HepG2 (cell line): ENCODE results near the gene CDT1. TPM values are rescaled to one million over a fixed set of nuclear protein-coding genes. Genes with fewer than 3 reads are reported as not detected.
A peak's percentile ranks its signal among the peaks of the same experiment; 100 is the strongest.

Experiments used
- AKNA ChIP-seq: sonication (generic); formaldehyde crosslinking; IDR thresholded peaks from 2 replicates; pipeline ENCODE4 v1.4.0; 2020; ENCODE audit warnings: missing genetic modification reagents, borderline replicate concordance
- CERS6 ChIP-seq: sonication (generic); formaldehyde crosslinking; IDR thresholded peaks from 2 replicates; pipeline ENCODE4 v1.5.0; 2020; ENCODE audit warnings: missing genetic modification reagents
- ELF1 ChIP-seq: sonication (generic); formaldehyde crosslinking; IDR thresholded peaks from 2 replicates; pipeline ENCODE4 v1.4.0; 2020; ENCODE audit warnings: missing genetic modification reagents
- FOXJ3 ChIP-seq: sonication (generic); formaldehyde crosslinking; IDR thresholded peaks from 2 replicates; pipeline ENCODE4 v1.4.0; 2020; ENCODE audit warnings: missing genetic modification reagents, mild to moderate bottlenecking, borderline replicate concordance
- FOXM1 ChIP-seq: sonication (generic); formaldehyde crosslinking; IDR thresholded peaks from 2 replicates; pipeline ENCODE4 v1.5.0; 2020; ENCODE audit warnings: missing genetic modification reagents
- GPBP1L1 ChIP-seq: sonication (generic); formaldehyde crosslinking; IDR thresholded peaks from 2 replicates; pipeline ENCODE4 v1.5.0; 2020; ENCODE audit warnings: mild to moderate bottlenecking, missing genetic modification reagents
- HHEX ChIP-seq: IDR thresholded peaks from 2 replicates; pipeline ENCODE4 v1.6.1; 2016; ENCODE audit warnings: control low read depth
- HNRNPH1 ChIP-seq: fragments of 200-400 bp; formaldehyde crosslinking; optimal IDR thresholded peaks from 2 replicates; pipeline ENCODE3; 2017; ENCODE audit warnings: mild to moderate bottlenecking, low read depth, low read length
- KAT8 ChIP-seq: IDR thresholded peaks from 2 replicates; pipeline ENCODE4 v1.6.1; 2016; ENCODE audit warnings: missing genetic modification reagents, missing compliant biosample characterization
- MAFG ChIP-seq: sonication (generic); formaldehyde crosslinking; IDR thresholded peaks from 2 replicates; pipeline ENCODE4 v1.5.1; 2020; ENCODE audit warnings: mild to moderate bottlenecking, missing genetic modification reagents
- MATR3 ChIP-seq: sonication (generic); formaldehyde crosslinking; IDR thresholded peaks from 2 replicates; pipeline ENCODE4 v1.4.0; 2020; ENCODE audit warnings: missing genetic modification reagents
- NAIF1 ChIP-seq: sonication (generic); formaldehyde crosslinking; IDR thresholded peaks from 2 replicates; pipeline ENCODE4 v1.5.0; 2020; ENCODE audit warnings: mild to moderate bottlenecking, missing genetic modification reagents, borderline replicate concordance
- SKIL ChIP-seq: sonication (generic); formaldehyde crosslinking; IDR thresholded peaks from 2 replicates; pipeline ENCODE4 v1.8.0; 2022; ENCODE audit warnings: missing genetic modification reagents, mild to moderate bottlenecking, moderate library complexity, borderline replicate concordance
- TOE1 ChIP-seq: sonication (generic); formaldehyde crosslinking; IDR thresholded peaks from 2 replicates; pipeline ENCODE4 v1.4.0; 2020; ENCODE audit warnings: mild to moderate bottlenecking, missing genetic modification reagents
- ZMYM4 ChIP-seq: sonication (generic); formaldehyde crosslinking; IDR thresholded peaks from 2 replicates; pipeline ENCODE4 v1.8.1; 2023; ENCODE audit warnings: mild to moderate bottlenecking, missing genetic modification reagents
- ZNF124 ChIP-seq: sonication (generic); formaldehyde crosslinking; IDR thresholded peaks from 2 replicates; pipeline ENCODE4 v1.4.0; 2020; ENCODE audit warnings: missing genetic modification reagents
- ZNF296 ChIP-seq: sonication (generic); formaldehyde crosslinking; conservative IDR thresholded peaks from 2 replicates; pipeline ENCODE4 v1.5.0; 2020; ENCODE audit warnings: mild to moderate bottlenecking, missing genetic modification reagents
- ZNF460 ChIP-seq: sonication (generic); formaldehyde crosslinking; IDR thresholded peaks from 2 replicates; pipeline ENCODE4 v1.5.1; 2020; ENCODE audit warnings: missing genetic modification reagents, mild to moderate bottlenecking, borderline replicate concordance
- ZNF550 ChIP-seq: sonication (generic); formaldehyde crosslinking; IDR thresholded peaks from 2 replicates; pipeline ENCODE4 v1.4.0; 2020; ENCODE audit warnings: mild to moderate bottlenecking, missing genetic modification reagents, borderline replicate concordance
- ZNF749 ChIP-seq: sonication (generic); formaldehyde crosslinking; IDR thresholded peaks from 2 replicates; pipeline ENCODE4 v1.8.0; 2022; ENCODE audit warnings: mild to moderate bottlenecking, missing genetic modification reagents, moderate library complexity, borderline replicate concordance
- polyA plus RNA-seq, 8 experiments: library from polyadenylated mRNA; depleted of rRNA in 3 of 8; stranded (reverse) in 7 of 8; unstranded in 1 of 8; fragments of >200 nt; fragmentation: Illumina TruSeq in 4 of 8; extraction: Trizol in 4 of 8; gene quantifications; 2 replicates each; pipeline versions ENCODE4 v1.2.1 to v1.2.3, GENCODE V29; 2011 to 2016; ENCODE audit warnings: low read depth in 4 of 8, missing spikeins in 1 of 8, mixed read lengths in 1 of 8; ENCODE audit not compliant: insufficient read depth in 1 of 8
- total RNA-seq, 5 experiments: library from RNA; depleted of rRNA; stranded (reverse); fragments of >200 nt; fragmentation: Illumina TruSeq; extraction: Trizol; gene quantifications; 2 replicates each; pipeline ENCODE4 v1.2.3, GENCODE V29; 2016; ENCODE audit warnings: low read depth in 1 of 5

CDT1 gene
- total and polyA plus RNA-seq, 2 of the 13 experiments (the other 11 are each of a cell fraction or from before 2014, with no cell fraction given), result 23.1 to 23.8 TPM

GRCh38 chr16:88804552-88805339 lies 1.2 kb downstream of the CDT1 start (continued):
- no peak for TF ChIP-seq AKNA (CRISPR knock-in tag)
- no peak for TF ChIP-seq FOXM1 (CRISPR knock-in tag)
- TF ChIP-seq CERS6, result no peak
- TF ChIP-seq ZNF124 (CRISPR knock-in tag), result no peak
- 0 out of 2 replicates have a peak, but pooled peaks have one; percentile 4 for TF ChIP-seq FOXJ3 (CRISPR knock-in tag)
- no peak for TF ChIP-seq SKIL
- no peak for TF ChIP-seq ZNF460 (CRISPR knock-in tag)
- no peak for TF ChIP-seq ZNF296 (CRISPR knock-in tag)
- TF ChIP-seq MATR3 (CRISPR knock-in tag), result no peak
- peak; percentile 47; the same call in 1 of the 2 replicates for TF ChIP-seq KAT8
- TF ChIP-seq ZNF550 (CRISPR knock-in tag), result 0 out of 2 replicates have a peak, but pooled peaks have one; percentile 13
- no peak for TF ChIP-seq ZNF749 (CRISPR knock-in tag)
- TF ChIP-seq HHEX, result no peak
- no peak for TF ChIP-seq GPBP1L1
- TF ChIP-seq NAIF1 (CRISPR knock-in tag), result no peak
- peak; percentile 43; the same call in 1 of the 2 replicates for TF ChIP-seq TOE1 (CRISPR knock-in tag)
- TF ChIP-seq ELF1 (CRISPR knock-in tag), result no peak
- no peak for TF ChIP-seq ZMYM4 (CRISPR knock-in tag)
- TF ChIP-seq HNRNPH1, result no peak
- TF ChIP-seq MAFG, result peak; percentile 11; the same call in 1 of the 2 replicates
